MM.1S (cell line): ENCODE measurements around the gene EDC4.

ENCODE experiments used
- CTCF ChIP-seq: fragments of 300-600 bp; sonication (generic); IDR thresholded peaks from 2 replicates; pipeline ENCODE4 v1.5.1; 2016; ENCODE audit warnings: antibody characterized with exemption, low read length, mixed read lengths
- EZH2 ChIP-seq: fragments of 300-600 bp; sonication (generic); optimal IDR thresholded peaks from 2 replicates; pipeline ENCODE3; 2017; ENCODE audit warnings: low read depth, mild to moderate bottlenecking, antibody characterized with exemption, low read length, mixed read lengths
- EZH2phosphoT487 ChIP-seq: fragments of 300-600 bp; sonication (generic); IDR thresholded peaks from 2 replicates; pipeline ENCODE4 v1.6.1; 2018; ENCODE audit warnings: antibody characterized with exemption, low read length

GRCh38 chr16:67833415-67834241, 39.2 kb upstream of the EDC4 start:
- TF ChIP-seq CTCF (no peak), EZH2phosphoT487 (no peak), EZH2 (no peak)
